DOHH2 (cell line): ENCODE data around the gene MRPS5.

Experiments
- H3F3A ChIP-seq: fragments of 200-600 bp; sonication (generic), shearing (Covaris generic); 2 replicates; pipeline ENCODE4 v1.6.0; 2016; ENCODE audit warnings: antibody characterized with exemption, mild to moderate bottlenecking; ENCODE audit not compliant: control insufficient read depth, insufficient read depth
- H3K27ac ChIP-seq: fragments of 200-600 bp; sonication (generic); 2 replicates; pipeline ENCODE4 v1.5.1; 2014; ENCODE audit warnings: low read depth, mild to moderate bottlenecking, low read length, moderate library complexity
- H3K27me3 ChIP-seq: fragments of 200-600 bp; sonication (generic); 2 replicates; pipeline ENCODE4 v1.6.1; 2014; ENCODE audit warnings: mild to moderate bottlenecking, low read length, mixed read lengths; ENCODE audit not compliant: control insufficient read depth
- H3K36me3 ChIP-seq: fragments of 200-600 bp; sonication (generic); 2 replicates; pipeline ENCODE4 v1.6.1; 2014; ENCODE audit warnings: mild to moderate bottlenecking, low read length, moderate library complexity, mixed read lengths; ENCODE audit not compliant: control insufficient read depth
- H3K4me1 ChIP-seq: fragments of 200-600 bp; sonication (generic); 2 replicates; pipeline ENCODE4 v1.6.1; 2014; ENCODE audit warnings: mild to moderate bottlenecking, low read length, mixed read lengths; ENCODE audit not compliant: control insufficient read depth
- H3K4me2 ChIP-seq: fragments of 200-600 bp; sonication (generic); 2 replicates; pipeline ENCODE4 v1.6.0; 2014; ENCODE audit warnings: mild to moderate bottlenecking, low read length, moderate library complexity
- H3K4me3 ChIP-seq: fragments of 200-600 bp; sonication (generic); 2 replicates; pipeline ENCODE4 v1.5.1; 2014; ENCODE audit warnings: mild to moderate bottlenecking, low read length, mixed read lengths
- H3K79me2 ChIP-seq: fragments of 200-600 bp; sonication (generic); 2 replicates; pipeline ENCODE4 v1.6.1; 2014; ENCODE audit warnings: mild to moderate bottlenecking, low read length, mixed read lengths; ENCODE audit not compliant: control insufficient read depth
- H3K9me2 ChIP-seq: fragments of 200-600 bp; sonication (generic); replicated peaks from 2 replicates; pipeline ENCODE4 v1.6.1; 2014; ENCODE audit warnings: mild to moderate bottlenecking, low read length, mixed read lengths; ENCODE audit not compliant: control insufficient read depth
- H3K9me3 ChIP-seq: fragments of 200-600 bp; sonication (generic); 2 replicates; pipeline ENCODE4 v1.6.1; 2014; ENCODE audit warnings: antibody characterized with exemption, low read length, mixed read lengths; ENCODE audit not compliant: control insufficient read depth, insufficient read depth
- H4K20me1 ChIP-seq: fragments of 200-600 bp; sonication (generic); 2 replicates; pipeline ENCODE4 v1.6.0; 2014; ENCODE audit warnings: low read depth, mild to moderate bottlenecking, antibody characterized with exemption, low read length, moderate library complexity; ENCODE audit not compliant: control insufficient read depth, insufficient read depth
- CTCF ChIP-seq: fragments of 200-600 bp; sonication (generic); IDR thresholded peaks from one replicate; pipeline ENCODE4 v1.5.1; 2014; ENCODE audit warnings: antibody characterized with exemption, mild to moderate bottlenecking, low read depth, low read length; ENCODE audit not compliant: poor library complexity, severe bottlenecking
- EZH2phosphoT487 ChIP-seq: fragments of 200-600 bp; sonication (generic); IDR thresholded peaks from 2 replicates; pipeline ENCODE4 v1.6.1; 2017; ENCODE audit warnings: borderline replicate concordance, mild to moderate bottlenecking, antibody characterized with exemption, low read length, moderate library complexity, mixed read lengths

MRPS5 gene

GRCh38 chr2:95076705-95077529, 44.7 kb downstream of the MRPS5 start:
- Histone ChIP-seq H3K79me2 (no peaks in the 10 kb centered on the region), H3K27ac (no peak overlapping the region), H3K4me3 (peak overlapping the region; percentile 25), H3F3A (peaks cover 5% of the 10 kb centered on the region; the same call in 1 of the 2 replicates), H3K9me2 (no peaks in the 10 kb centered on the region), H3K36me3 (no peaks in the 10 kb centered on the region), H4K20me1 (no peaks in the 10 kb centered on the region), H3K9me3 (no peaks in the 10 kb centered on the region), H3K4me1 (0 out of 2 replicates have a peak, but pooled peaks cover 2% of the 10 kb centered on the region), H3K4me2 (peak overlapping the region; percentile 47), H3K27me3 (peaks cover 30% of the 10 kb centered on the region)
- TF ChIP-seq CTCF = peak; percentile 85
- TF ChIP-seq EZH2phosphoT487 = no peak

GRCh38 chr2:95075440-95076132, 46.0 kb downstream of the MRPS5 start:
- H3K27ac ChIP-seq = no peak overlapping the region
- H3K79me2 ChIP-seq = no peaks in the 10 kb centered on the region
- peaks cover 30% of the 10 kb centered on the region for H3K27me3 ChIP-seq
- H3K36me3 ChIP-seq = no peaks in the 10 kb centered on the region
- no peaks in the 10 kb centered on the region for H3F3A ChIP-seq
- no peaks in the 10 kb centered on the region for H3K9me3 ChIP-seq
- TF ChIP-seq EZH2phosphoT487 (no peak), CTCF (no peak)
- H3K4me2 ChIP-seq = no peak overlapping the region
- no peak overlapping the region for H3K4me3 ChIP-seq
- 0 out of 2 replicates have a peak, but pooled peaks cover 2% of the 10 kb centered on the region for H3K4me1 ChIP-seq
- H4K20me1 ChIP-seq = no peaks in the 10 kb centered on the region
- no peaks in the 10 kb centered on the region for H3K9me2 ChIP-seq

- no peaks in the 10 kb centered on the region for H3K9me3 ChIP-seq
- H3K36me3 ChIP-seq = no peaks in the 10 kb centered on the region
- H3K4me2 ChIP-seq = no peak overlapping the region
- H3K4me3 ChIP-seq = no peak overlapping the region
- H3K27me3 ChIP-seq = peaks cover 30% of the 10 kb centered on the region
- no peaks in the 10 kb centered on the region for H3K9me2 ChIP-seq
- TF ChIP-seq CTCF (no peak), EZH2phosphoT487 (no peak)
- H3K27ac ChIP-seq = no peak overlapping the region
- H4K20me1 ChIP-seq = no peaks in the 10 kb centered on the region
- H3K79me2 ChIP-seq = no peaks in the 10 kb centered on the region
- 0 out of 2 replicates have a peak, but pooled peaks cover 2% of the 10 kb centered on the region for H3K4me1 ChIP-seq
- no peaks in the 10 kb centered on the region for H3F3A ChIP-seq
Measured at GRCh38 chr2:95074663-95075439, 46.8 kb downstream of the MRPS5 start.
